COR-L47 (cell line): ENCODE measurements around the gene CFP.
"Not testable (repeated sequence)": the region's sequence is repeated elsewhere in the genome, so short reads cannot be mapped to it uniquely, and the experiment has no call there.

Experiments used
- DNase-seq: peaks from one replicate; lab custom pipeline; 2025; lab: John Stamatoyannopoulos, UW

CFP gene

DNA sequence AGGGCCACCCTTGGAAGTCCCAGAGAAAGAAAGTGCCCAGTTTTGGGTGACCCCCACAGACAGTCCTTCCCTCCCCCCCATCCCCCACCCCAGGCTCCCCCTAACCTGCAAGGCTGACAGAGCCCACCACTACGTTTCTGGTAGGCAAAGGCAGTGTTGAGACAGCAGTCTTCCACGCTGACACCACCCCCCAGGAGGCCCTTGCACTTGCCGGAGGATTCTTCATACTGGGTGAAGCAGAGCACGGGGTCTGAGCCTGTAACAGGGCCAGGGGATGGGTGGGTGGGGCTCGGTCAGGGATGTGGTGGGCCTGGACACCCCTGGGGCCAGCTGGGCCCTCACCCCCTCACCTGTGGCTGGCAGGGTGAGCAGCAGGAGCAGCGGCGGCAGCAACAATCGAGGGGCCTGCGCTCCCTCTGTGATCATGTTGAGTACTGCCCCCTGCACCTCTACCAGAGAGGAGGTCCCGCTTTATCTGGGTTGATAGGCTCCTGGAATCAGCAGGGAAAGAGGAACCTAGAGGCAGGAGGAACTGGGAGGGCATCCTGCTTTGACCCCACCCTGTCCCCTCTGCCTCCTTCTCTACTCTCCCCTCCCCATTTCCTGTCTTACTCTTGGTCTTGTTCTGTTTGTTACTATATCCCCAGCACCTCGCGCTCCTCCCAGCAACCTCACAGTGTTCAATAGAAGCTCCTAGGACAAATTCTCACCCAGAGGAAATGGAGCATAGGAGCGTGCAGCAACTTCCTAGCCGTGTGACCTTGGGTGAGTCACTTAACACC is at the start of gene CFP:
Gene CFP, minus strand, starts transcription at position 512 of the 782 bp plus-strand sequence. Its CDS starts 86 bp downstream, at position 426.
- no peak for DNase-seq

GRCh38 chrX:47675959-47676859 is 46.5 kb upstream of the CFP start:
- DNase-seq, result not testable (repeated sequence)

- DNase-seq, result no peak
These were observed 45.0 kb upstream of the CFP start for GRCh38 chrX:47674776-47675175.

DNA sequence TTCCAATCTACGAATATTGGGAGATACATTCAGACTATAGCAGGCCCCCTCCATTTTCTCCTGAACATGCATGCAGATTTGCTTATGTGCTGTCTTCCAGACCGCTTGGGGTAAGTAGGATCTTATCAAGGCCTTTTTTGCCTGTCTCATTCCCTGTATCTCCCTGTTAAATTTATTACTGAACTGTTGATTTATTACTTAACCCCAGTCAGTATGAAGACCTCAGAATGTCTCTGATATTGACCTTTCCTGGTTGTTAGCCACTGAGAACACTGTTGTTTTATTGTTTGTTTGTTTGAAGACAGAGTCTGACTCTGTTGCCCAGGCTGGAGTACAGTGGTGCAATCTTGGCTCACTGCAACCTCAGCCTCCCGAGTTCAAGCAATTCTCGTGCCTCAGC is 36.1 kb upstream of the CFP start:
- DNase-seq, result not testable (repeated sequence)

- DNase-seq, result no peak
These were observed 35.0 kb upstream of the CFP start for GRCh38 chrX:47664737-47665136.

GRCh38 chrX:47662144-47662657 is 32.5 kb upstream of the CFP start:
- no peak for DNase-seq

DNA sequence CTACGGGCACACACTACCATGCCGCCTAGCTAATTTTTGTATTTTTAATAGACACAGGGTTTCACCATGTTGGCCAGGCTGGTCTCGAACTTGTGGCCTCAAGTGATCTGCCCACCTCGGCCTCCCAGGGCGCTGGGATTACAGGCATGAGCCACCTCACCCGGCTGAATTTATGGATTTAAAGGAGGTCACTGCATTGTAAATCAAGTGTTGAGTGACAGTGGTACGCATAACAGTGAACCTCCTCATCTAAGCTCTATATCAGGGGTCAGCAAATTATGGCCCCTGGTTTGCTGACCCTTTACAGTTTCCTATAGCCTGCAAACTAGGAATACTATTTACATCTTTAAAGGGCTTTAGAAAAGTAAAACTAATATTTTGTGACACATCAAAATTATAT is 31.8 kb upstream of the CFP start:
- no peak for DNase-seq

DNA sequence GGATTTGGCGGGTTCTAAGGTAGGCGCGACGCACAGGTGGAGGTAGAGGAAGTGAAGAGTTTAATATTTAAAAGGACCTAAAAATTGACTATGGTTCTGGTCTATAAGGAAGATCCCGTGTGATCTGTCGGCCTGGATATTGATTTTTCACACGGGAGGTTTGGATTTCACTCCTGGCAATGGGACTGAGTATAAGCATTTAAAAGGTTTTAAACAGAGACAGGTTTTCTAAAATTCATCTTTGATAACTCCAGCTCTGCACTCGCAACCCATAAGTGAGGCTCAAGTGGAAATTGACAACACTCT is 29.6 kb upstream of the CFP start:
- DNase-seq, result no peak

GRCh38 chrX:47658684-47659420 is 29.1 kb upstream of the CFP start, which contains the start of gene UXT:
TSS of gene UXT (minus strand) at chrX:47659180. CDS start at chrX:47658927, 253 bp downstream.
- peak; percentile 93 for DNase-seq

DNA sequence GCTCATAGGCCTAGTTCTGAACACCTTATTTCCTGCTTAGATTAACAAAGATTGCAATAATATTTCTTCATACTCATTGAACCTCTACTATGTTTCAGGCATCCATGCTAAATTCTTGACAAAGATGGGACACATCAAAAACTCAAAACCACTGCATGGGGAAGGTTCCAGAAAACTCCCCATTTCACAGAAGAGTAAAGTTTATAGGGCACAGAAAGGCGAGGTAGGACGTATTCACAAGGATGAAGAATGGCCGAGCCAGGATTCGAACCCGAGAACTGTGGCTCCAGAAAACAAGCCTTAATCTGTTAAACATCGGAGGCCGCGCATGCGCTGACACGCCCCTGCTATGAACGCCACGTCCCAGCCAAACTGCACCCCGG is 28.6 kb upstream of the CFP start:
- DNase-seq, result no peak

DNA sequence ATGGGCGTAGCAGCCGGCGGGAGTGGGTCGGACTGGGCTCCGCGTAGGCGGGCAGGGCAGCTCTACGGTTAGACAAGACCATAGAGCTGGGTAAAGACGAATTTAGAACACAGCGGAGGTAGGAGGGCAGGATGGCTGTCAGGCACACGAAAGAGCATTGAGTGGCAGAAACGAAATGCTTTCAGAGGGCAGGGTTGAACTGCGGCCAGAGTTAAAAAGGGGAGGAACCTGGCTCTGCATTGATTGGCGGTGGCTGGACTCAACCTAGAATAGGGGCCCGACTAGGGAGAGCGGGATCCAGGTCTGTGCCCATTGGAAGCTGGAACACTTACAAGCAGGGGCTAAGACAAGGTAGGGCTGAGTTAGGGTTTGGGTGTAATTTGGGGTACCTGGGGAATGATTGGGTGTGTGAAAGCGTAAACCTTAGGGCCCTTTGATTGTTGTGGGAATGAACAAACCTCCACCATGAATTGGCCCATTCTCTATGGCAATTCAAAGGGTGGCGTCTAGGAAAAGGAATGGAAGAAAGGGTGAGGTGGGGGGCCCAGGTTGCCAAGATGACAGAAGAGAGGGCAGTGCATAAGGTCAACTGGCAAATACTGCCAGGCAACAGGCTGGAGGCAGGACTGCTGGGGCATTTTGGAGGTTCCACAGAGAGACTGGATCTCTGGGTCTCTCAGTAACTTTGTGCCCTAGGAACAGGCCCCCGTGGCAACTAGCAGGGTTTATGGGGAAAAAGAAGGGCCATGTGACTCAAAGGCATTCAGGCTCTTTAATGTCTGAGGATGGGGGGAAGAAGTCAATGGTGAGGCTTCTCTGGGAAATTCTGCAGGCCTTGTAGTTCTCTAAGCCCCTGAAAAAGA is 21.5 kb upstream of the CFP start:
- no peak for DNase-seq

DNA sequence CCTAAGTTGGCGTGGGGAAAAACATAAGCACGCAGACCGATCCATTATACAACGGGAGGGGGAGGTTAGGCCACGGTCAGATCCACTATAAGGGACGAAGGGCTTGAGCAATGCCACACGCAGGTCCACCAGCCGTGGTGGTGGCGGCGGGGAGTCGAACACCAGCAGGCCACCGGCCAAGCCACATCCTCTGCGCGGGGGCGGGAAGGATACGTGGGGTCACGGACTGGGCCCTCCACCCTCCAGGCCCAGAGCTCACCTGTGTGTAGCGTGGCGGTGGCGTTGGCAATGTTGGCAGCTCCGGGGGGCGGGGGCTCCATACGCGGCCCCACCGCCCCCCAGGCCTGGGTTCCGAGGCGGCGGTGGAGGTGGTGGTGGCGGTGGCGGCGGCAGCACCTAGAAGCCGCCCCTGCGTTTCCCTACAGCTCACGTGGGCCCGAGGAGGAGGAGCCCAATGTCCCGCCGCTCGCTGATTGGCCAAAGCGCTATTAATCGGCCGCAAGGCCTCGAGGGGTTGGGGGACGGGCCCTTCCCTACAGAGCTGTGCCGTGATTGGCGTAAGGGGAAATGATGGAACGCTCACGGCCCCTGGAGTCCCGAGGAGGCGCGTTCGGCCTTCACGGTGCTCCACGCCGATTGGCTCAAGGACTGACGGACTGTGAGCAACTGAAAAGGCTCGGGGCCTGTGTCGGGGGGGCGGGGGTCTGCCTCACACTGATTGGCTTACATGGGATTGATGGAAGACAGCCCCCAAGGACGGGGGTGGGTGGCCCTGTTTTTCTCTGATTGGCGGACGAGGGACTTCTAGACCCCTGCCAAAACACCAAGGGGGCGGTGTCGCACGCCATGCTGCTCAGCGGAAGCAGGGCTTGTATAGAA is 20.7 kb upstream of the CFP start, which contains the start of gene ELK1:
Gene ELK1, minus strand, starts transcription at position 400 of the 879 bp plus-strand sequence. CDS start 9,122 bp downstream, outside the sequence.
- DNase-seq, result peak; percentile 96

DNA sequence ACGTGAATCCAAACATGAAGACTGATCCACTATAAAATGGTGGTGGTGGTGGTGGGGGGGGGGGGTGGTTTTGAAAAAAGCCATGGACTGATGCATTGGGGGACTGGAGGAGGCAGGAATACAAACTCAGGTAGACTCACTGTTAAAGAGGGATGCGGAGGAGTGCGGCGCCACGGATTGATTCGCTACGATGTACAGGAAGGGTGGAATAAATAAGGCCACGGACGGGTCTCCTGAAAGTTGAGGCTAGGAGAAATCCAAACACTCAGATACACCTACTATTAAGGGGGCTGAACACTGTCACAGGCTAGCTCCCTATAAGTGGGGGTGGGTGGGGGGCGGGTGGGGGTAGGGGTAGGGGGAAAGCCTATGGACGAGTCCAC is 20.0 kb upstream of the CFP start:
- DNase-seq, result no peak

DNA sequence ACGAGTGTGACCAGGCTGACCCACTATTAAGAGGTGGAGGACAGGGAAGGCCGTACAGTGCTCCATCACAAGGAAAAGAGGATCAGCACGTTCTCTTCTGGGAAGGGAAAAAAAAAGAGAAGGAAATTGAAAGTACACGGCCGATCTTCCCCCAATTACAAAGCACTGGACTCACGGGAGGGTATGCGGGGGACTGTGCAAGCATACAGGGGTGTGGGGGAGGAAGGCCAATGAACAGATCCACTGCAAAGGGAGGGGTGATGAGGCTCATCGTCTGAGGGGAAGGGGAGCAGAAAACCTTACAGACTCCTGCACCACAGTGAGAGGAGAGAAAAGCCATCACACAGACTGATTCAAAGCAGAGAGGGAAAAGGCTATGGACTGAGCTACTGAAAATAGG is 19.5 kb upstream of the CFP start:
- DNase-seq, result no peak

DNA sequence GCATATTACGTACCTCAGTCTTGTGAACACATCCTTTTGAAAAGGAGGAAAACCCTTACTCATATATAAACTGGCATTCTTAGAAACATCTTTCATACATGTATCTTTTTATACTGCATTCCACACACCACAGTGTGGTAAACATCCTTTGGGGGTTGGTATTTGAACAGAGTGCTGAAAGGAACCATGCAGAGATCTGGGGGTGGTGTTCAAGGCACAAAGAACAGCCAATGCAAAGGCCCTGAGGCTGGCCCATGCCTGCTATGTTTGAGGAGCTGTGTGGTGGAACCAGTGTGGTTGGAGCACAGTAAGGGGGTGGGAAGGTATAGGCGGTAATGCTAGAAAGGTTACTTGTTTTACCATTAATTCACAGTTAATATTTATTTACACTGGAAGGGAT is 18.6 kb upstream of the CFP start:
- DNase-seq, result no peak

GRCh38 chrX:47646636-47647035 is 16.9 kb upstream of the CFP start:
- DNase-seq, result no peak

- DNase-seq, result no peak
These were observed 15.8 kb upstream of the CFP start for GRCh38 chrX:47645530-47645929.

GRCh38 chrX:47644557-47645091 is 14.9 kb upstream of the CFP start:
- no peak for DNase-seq

GRCh38 chrX:47643926-47644325 is 14.2 kb upstream of the CFP start:
- no peak for DNase-seq

DNA sequence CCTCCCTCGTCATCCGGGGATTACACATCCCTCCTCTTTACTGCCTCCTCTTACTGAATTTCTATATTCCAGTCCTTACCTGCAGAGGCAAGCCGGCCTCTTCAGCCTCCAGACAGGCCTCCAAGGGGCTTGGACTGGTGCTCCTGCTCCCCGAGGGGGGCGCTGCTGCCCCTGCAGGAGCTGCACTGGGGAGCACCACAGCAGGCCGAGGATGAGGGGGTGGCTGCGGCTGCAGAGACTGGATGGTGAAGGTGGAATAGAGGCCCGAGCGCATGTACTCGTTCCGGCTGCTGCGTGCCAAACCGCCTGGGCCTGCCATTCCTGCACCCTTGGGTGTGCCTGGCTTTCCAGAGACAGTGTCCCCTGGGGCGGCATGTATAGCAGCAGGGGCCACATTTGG is 9.1 kb upstream of the CFP start:
- no peak for DNase-seq
